Heart left ventricle (tissue), 16 donors: Measurements from ENCODE around the gene TMEM30B. TPM values are rescaled to one million over a fixed set of nuclear protein-coding genes. Genes with fewer than 3 reads are reported as not detected.
A peak's percentile ranks its signal among the peaks of the same experiment; 100 is the strongest.

Experiments used
- ATAC-seq, 4 donors: fragments of 200-7000 bp; cut with Tn5 transposase; one replicate each; pipeline ENCODE4 v1.9.1; 2020 to 2022; ENCODE audit warnings: moderate library complexity in 4 of 4, mild to moderate bottlenecking in 3 of 4, moderate number of reproducible peaks in 1 of 4
- DNase-seq, 5 donors: peaks; one replicate each; pipeline ENCODE4 v3.0.0-alpha.2; 2020
- H3K27ac ChIP-seq, 12 donors: fragments of 200-600 bp; sonication (generic) in 4 of 12; one replicate each; pipeline versions ENCODE4 v1.5.0 to v1.8.0; 2016 to 2022; ENCODE audit warnings: mild to moderate bottlenecking in 2 of 12
- H3K27me3 ChIP-seq, 9 donors: fragments of 200-600 bp; sonication (generic) in 2 of 9; one replicate each; pipeline versions ENCODE4 v1.5.1 to v1.8.0; 2016 to 2022; ENCODE audit warnings: mild to moderate bottlenecking in 3 of 9
- H3K36me3 ChIP-seq, 9 donors: fragments of 200-600 bp; sonication (generic) in 2 of 9; one replicate each; pipeline versions ENCODE4 v1.5.0 to v1.8.0; 2018 to 2022; ENCODE audit warnings: mild to moderate bottlenecking in 2 of 9
- H3K4me1 ChIP-seq, 12 donors: fragments of 200-600 bp; sonication (generic) in 4 of 12; one replicate each; pipeline versions ENCODE4 v1.5.0 to v1.8.0; 2016 to 2022; ENCODE audit warnings: mild to moderate bottlenecking in 3 of 12
- H3K4me3 ChIP-seq, 12 donors: fragments of 200-600 bp; sonication (generic) in 4 of 12; one replicate each; pipeline versions ENCODE4 v1.5.0 to v1.8.0; 2017 to 2022; ENCODE audit warnings: mild to moderate bottlenecking in 9 of 12, moderate library complexity in 4 of 12
- H3K9me3 ChIP-seq, 12 donors: fragments of 200-600 bp; sonication (generic) in 4 of 12; one replicate each; pipeline versions ENCODE4 v1.5.0 to v1.8.0; 2016 to 2022; ENCODE audit warnings: mild to moderate bottlenecking in 1 of 12
- POLR2A ChIP-seq, 2 donors: fragments of 450-650 bp; IDR thresholded peaks; one replicate each; pipeline ENCODE4 v1.6.1; 2017; ENCODE audit warnings: antibody characterized with exemption in 2 of 2, mild to moderate bottlenecking in 2 of 2, moderate library complexity in 2 of 2
- WGBS, 4 donors: extraction: QIAGEN DNeasy Blood & Tissue Kit in 2 of 4; methylation state at CpG; one replicate each; pipeline versions ENCODE4 v1.1.5 to v1.1.7; 2013 to 2018; 5-methylcytosine and 5-hydroxymethylcytosine counted together
- intact Hi-C, 10 donors: fragments of 100-400 bp; cut with DNase I; formaldehyde crosslinking; loops; one replicate each; pipeline versions ENCODE4 v1.11.1 to v1.14.2; 2022
- polyA plus RNA-seq, 2 donors: library from polyadenylated mRNA; stranded (reverse); fragments of 200-250 nt; gene quantifications; one replicate each; pipeline ENCODE4 v1.2.3, GENCODE V29; 2013
- total RNA-seq, 9 donors: library from RNA; depleted of rRNA in 2 of 9; stranded (reverse); fragments of >200 nt in 2 of 9; fragmentation: NEBNext Ultra II Directional in 3 of 9; extraction: Animal tissue kit (Norgen Biotek cat#: 25700) in 3 of 9; gene quantifications; one replicate each; pipeline versions ENCODE4 v1.1.0 to v1.2.4, GENCODE V29; 2016 to 2023
- TF ChIP-seq, protein P1 (sequence below), 12 donors: fragments of 200-600 bp; sonication (generic) in 4 of 12; IDR thresholded peaks; one replicate each; pipeline versions ENCODE4 v1.5.0 to v1.8.0; 2018 to 2022; ENCODE audit warnings: antibody characterized with exemption in 12 of 12, mild to moderate bottlenecking in 5 of 12
- donor health status: ischemic (EF 13 %, LVEDD 7.1; RV severe dilation, severe dysfunction).
- donor health status: healthy with polysubstance abuse.
- donor health status: DM: no; HTN: yes; CAD: no.
- donor health status: DM: no; HTN: no; CAD: no.
- donor health status: ischemic (EF 25% LVEDD 6.9; RV normal size, moderate dysfunction).
- donor health status: ischemic (EF 25% LVEDD 5.7; RV mildly dilated, moderate dysfunction).
- donor health status: healthy.
- donor health status: DM: yes; HTN: yes; CAD: no.
- donor health status: ischemic (EF 35%, LVEDD 5.7; RV mildly dilated, moderate dysfunction).
- donor health status: nonischemic (EF 11% LVEDD 7.7; RV severe dilation, severe dysfunction).
- donor health status: DM: yes; HTN: yes; CAD: no.
- donor health status: PGD.
- donor health status: ischemic (EF 29% LVEDD 5.4; RV normal size, mild dysfunction).
- donor health status: nonischemic (EF 23%, LVEDD 6.1; RV moderate dilation, normal function).

Gene TMEM30B
- total and polyA plus RNA-seq, 11 donors, result 0.11 to 2.4 (median 0.38) TPM

DNA sequence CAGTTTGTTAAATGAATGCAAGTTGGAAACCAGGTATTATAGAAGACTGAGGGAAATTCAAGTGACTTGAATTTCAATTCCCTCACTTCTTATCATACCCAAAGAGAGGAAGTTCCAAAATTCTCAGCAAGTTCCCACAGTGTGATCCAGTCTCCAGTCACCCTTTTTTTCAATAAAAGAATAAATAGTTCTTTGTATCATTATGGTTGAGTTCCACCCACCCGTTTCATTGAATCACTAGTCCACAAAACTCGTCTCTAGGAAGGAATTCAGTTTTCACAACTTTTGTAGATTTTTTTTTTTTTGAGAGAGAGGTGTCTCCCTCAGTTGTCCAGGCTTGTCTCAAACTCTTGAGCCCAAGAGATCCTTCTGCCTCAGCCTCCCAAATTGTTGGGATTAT, 1.6 kb upstream of the TMEM30B start:
- Histone ChIP-seq H3K4me3 (no peak overlapping the region), H3K4me1 (peaks cover 0 to 23% (median 7%) of the 10 kb centered on the region in 12 donors), H3K27ac (peak overlapping the region in 2 of 12 donors; percentile 48 to 78), H3K9me3 (no peaks in the 10 kb centered on the region), H3K27me3 (peaks cover 4 to 48% (median 20%) of the 10 kb centered on the region in 9 donors), H3K36me3 (no peaks in the 10 kb centered on the region)
- ATAC-seq (no peak), DNase-seq (no peak)
- intact Hi-C loops, result no loop called here
- TF ChIP-seq, protein P1, sequence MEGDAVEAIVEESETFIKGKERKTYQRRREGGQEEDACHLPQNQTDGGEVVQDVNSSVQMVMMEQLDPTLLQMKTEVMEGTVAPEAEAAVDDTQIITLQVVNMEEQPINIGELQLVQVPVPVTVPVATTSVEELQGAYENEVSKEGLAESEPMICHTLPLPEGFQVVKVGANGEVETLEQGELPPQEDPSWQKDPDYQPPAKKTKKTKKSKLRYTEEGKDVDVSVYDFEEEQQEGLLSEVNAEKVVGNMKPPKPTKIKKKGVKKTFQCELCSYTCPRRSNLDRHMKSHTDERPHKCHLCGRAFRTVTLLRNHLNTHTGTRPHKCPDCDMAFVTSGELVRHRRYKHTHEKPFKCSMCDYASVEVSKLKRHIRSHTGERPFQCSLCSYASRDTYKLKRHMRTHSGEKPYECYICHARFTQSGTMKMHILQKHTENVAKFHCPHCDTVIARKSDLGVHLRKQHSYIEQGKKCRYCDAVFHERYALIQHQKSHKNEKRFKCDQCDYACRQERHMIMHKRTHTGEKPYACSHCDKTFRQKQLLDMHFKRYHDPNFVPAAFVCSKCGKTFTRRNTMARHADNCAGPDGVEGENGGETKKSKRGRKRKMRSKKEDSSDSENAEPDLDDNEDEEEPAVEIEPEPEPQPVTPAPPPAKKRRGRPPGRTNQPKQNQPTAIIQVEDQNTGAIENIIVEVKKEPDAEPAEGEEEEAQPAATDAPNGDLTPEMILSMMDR (IDR thresholded peaks at IDR 0.05), result no peak
- no peak for TF ChIP-seq POLR2A (IDR thresholded peaks at IDR 0.05)
- 72 to 83% (median 74%) methylated on average over 2 of the region's 2 CpGs for WGBS, 4 donors

DNA sequence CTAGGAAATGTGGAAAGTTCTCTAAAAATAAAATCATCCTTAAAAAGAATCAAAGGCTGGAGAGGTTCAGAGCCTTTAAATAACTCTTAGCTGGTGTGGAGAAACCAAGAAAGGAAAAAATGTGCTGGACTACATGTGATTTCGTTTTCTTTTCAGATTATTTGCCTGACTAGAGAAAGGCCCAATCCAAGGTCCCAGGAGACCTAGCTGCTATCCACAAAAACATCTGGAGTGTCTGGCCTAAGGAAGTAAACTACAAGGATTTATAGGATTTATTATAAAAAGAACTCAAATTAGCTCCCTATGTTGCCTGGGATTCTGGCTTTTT, 774 bp upstream of the TMEM30B start:
- WGBS, 4 donors, result 59 to 71% (median 62%) methylated on average over 1 of the region's 1 CpG
- no peaks in the 10 kb centered on the region for H3K36me3 ChIP-seq
- DNase-seq (peak in 2 of 5 donors; percentile 29 to 37), ATAC-seq (peak in 2 of 4 donors; percentile 26 to 44)
- intact Hi-C loops, result no loop called here
- peak overlapping the region in 4 of 12 donors; percentile 11 to 83 (median 63) for H3K27ac ChIP-seq
- peaks cover 0 to 23% (median 7%) of the 10 kb centered on the region in 12 donors for H3K4me1 ChIP-seq
- TF ChIP-seq, protein P1 (IDR thresholded peaks at IDR 0.05), result no peak
- TF ChIP-seq POLR2A (IDR thresholded peaks at IDR 0.05), result no peak
- H3K4me3 ChIP-seq, result peak overlapping the region in 2 of 12 donors; percentile 64 to 68
- H3K27me3 ChIP-seq, result peaks cover 4 to 53% (median 20%) of the 10 kb centered on the region in 9 donors
- H3K9me3 ChIP-seq, result no peaks in the 10 kb centered on the region

DNA sequence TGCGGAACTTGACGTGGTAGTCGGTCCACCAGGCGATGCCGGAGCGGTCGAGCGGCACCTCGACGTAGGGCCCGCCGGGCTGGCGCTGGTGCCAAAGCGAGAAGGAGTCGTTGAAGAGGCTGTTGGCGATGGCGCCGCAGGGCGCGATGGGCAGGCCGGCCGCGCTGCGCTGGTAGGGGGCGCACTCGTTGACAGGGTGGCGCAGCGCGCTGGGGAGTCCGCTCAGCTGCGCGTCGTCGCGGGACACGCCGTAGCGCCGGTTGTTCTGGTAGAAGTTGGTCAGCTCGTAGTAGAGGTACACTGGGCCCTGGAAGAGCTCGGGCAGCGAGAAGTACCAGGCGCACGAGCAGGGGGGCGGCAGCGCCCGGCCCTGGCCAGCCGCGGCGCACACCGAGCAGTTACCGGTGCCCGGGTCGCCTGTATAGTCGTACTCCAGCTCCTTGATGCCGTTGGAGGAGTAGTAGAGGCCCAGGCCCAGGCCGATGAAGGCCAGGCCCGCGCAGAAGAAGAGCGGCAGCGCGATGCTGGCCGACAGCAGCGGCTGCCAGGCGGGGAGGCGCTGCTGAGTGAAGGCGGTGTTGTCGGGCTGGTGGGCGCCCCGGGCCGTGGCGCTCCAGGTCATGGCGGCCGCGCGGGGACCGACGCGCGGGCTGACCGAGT, 482 bp downstream of the TMEM30B start:
- no peaks in the 10 kb centered on the region for H3K36me3 ChIP-seq
- peak; percentile 38 to 85 (median 57) for DNase-seq
- no peaks in the 10 kb centered on the region for H3K9me3 ChIP-seq
- peak; percentile 41 to 87 (median 78) for ATAC-seq
- TF ChIP-seq POLR2A (IDR thresholded peaks at IDR 0.05), result no peak
- TF ChIP-seq, protein P1 (IDR thresholded peaks at IDR 0.05), result peak; percentile 25 to 65 (median 44)
- H3K4me3 ChIP-seq, result peak overlapping the region; percentile 24 to 69 (median 60)
- peaks cover 4 to 61% (median 20%) of the 10 kb centered on the region in 9 donors for H3K27me3 ChIP-seq
- peaks cover 0 to 16% (median 6%) of the 10 kb centered on the region in 12 donors for H3K4me1 ChIP-seq
- intact Hi-C loops, result no loop called here
- 0 to 1% (median 1%) methylated on average over 10 to 81 of the region's 81 CpGs for WGBS, 4 donors
- peak overlapping the region; percentile 36 to 87 (median 66) for H3K27ac ChIP-seq

DNA sequence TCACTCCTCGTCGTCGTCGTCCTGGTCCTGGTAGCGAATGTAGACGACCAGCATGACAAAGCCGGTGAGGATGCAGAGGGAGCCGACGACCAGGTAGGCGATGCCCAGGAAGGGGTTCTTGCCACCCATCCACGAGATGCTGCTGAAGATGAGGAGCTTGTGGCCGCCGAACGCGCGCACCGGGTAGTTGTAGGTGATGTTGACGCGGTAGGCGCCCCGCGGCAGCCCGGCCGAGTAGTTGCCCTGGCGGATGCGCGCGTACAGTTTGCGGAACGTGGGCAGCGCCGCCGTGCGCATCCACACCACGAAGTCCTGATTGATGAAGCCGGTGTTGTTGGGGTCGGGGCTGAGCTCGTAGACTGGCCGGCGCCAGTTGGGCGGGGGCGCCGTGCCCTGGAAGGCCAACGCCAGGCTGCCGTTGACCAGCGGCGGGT, 1.0 kb downstream of the TMEM30B start:
- peaks cover 0 to 16% (median 6%) of the 10 kb centered on the region in 12 donors for H3K4me1 ChIP-seq
- peaks cover 4 to 61% (median 20%) of the 10 kb centered on the region in 9 donors for H3K27me3 ChIP-seq
- WGBS, 4 donors, result 8 to 23% (median 12%) methylated on average over 11 to 47 of the region's 47 CpGs
- peak overlapping the region in 6 of 12 donors; percentile 61 to 87 (median 80) for H3K27ac ChIP-seq
- TF ChIP-seq POLR2A (IDR thresholded peaks at IDR 0.05), result no peak
- TF ChIP-seq, protein P1 (IDR thresholded peaks at IDR 0.05), result no peak
- ATAC-seq (peak in 2 of 4 donors; percentile 12 to 26), DNase-seq (peak in 1 of 5 donors; percentile 51)
- no peaks in the 10 kb centered on the region for H3K36me3 ChIP-seq
- intact Hi-C loops, result no loop called here
- H3K9me3 ChIP-seq, result no peaks in the 10 kb centered on the region
- H3K4me3 ChIP-seq, result peak overlapping the region; percentile 24 to 69 (median 60)
